B cell (primary cell): Measurements from ENCODE around the gene FASTKD2. TPM values are rescaled to one million over a fixed set of nuclear protein-coding genes. Genes with fewer than 3 reads are reported as not detected.

ENCODE experiments used
- ATAC-seq: fragments of 200-7000 bp; cut with Tn5 transposase; one replicate; pipeline ENCODE4 v1.10.0; 2021; ENCODE audit warnings: low read depth, mild to moderate bottlenecking, moderate number of reproducible peaks, moderate library complexity
- CTCF ChIA-PET: fragments of 350-600 bp; sonication (Branson Sonifier 250); formaldehyde crosslinking; loops from one replicate; lab custom pipeline; 2021; ENCODE audit warnings: antibody characterized with exemption, inconsistent platforms; lab: Charles Lee
- POLR2A ChIA-PET: fragments of 350-600 bp; sonication (Branson Sonifier 250); formaldehyde crosslinking; loops from one replicate; lab custom pipeline; 2021; ENCODE audit warnings: antibody characterized with exemption; lab: Charles Lee
- DNase-seq: peaks from one replicate; pipeline ENCODE4 v3.0.0; 2013
- H2AFZ ChIP-seq: 2 replicates; pipeline ENCODE4 v1.6.1; 2012; ENCODE audit warnings: mild to moderate bottlenecking, low read depth, low read length; ENCODE audit not compliant: insufficient read depth, poor library complexity, severe bottlenecking
- H3K27ac ChIP-seq, 2 donors: 1 replicate in 1 of 2; 2 replicates in 1 of 2; pipeline ENCODE4 v1.5.1; 2012 to 2013; ENCODE audit warnings: low read length in 2 of 2, mild to moderate bottlenecking in 2 of 2, moderate library complexity in 1 of 2
- H3K27me3 ChIP-seq, 4 experiments: fragments of 200-600 bp in 1 of 4; sonication (generic) in 1 of 4; replicated peaks in 1 of 4; 1 replicate in 2 of 4; 2 replicates in 2 of 4; pipeline versions ENCODE4 v1.6.1 to v1.7.0; 2013 to 2016; ENCODE audit warnings: low read length in 3 of 4, mild to moderate bottlenecking in 2 of 4, mixed read lengths in 1 of 4, moderate library complexity in 1 of 4; ENCODE audit not compliant: insufficient read depth in 4 of 4, control insufficient read depth in 3 of 4; ENCODE audit errors: control extremely low read depth in 1 of 4
- H3K36me3 ChIP-seq, 2 experiments: replicated peaks in 1 of 2; 1 replicate in 1 of 2; 2 replicates in 1 of 2; pipeline versions ENCODE4 v1.6.1 to v1.7.1; 2013; ENCODE audit warnings: low read length in 1 of 2; ENCODE audit not compliant: insufficient read depth in 2 of 2, control insufficient read depth in 1 of 2; ENCODE audit errors: control extremely low read depth in 1 of 2, extremely low read depth in 1 of 2
- H3K4me1 ChIP-seq, 2 donors: fragments of 200-600 bp in 1 of 2; sonication (generic) in 1 of 2; 1 replicate in 1 of 2; 2 replicates in 1 of 2; pipeline versions ENCODE4 v1.5.1 to v1.6.1; 2013 to 2017; ENCODE audit warnings: low read length in 2 of 2; ENCODE audit not compliant: control insufficient read depth in 2 of 2, insufficient read depth in 2 of 2
- H3K4me2 ChIP-seq: replicated peaks from 2 replicates; pipeline ENCODE3; 2012; ENCODE audit warnings: mild to moderate bottlenecking, low read depth, low read length; ENCODE audit not compliant: poor library complexity, severe bottlenecking
- H3K4me3 ChIP-seq, 5 experiments: fragments of 200-600 bp in 1 of 5; sonication (generic) in 1 of 5; 1 replicate in 3 of 5; 2 replicates in 2 of 5; pipeline versions ENCODE4 v1.5.1 to v1.7.0; 2011 to 2016; ENCODE audit warnings: low read length in 4 of 5, mild to moderate bottlenecking in 4 of 5, low read depth in 2 of 5, control low read depth in 1 of 5, moderate library complexity in 1 of 5; ENCODE audit not compliant: insufficient read depth in 1 of 5; ENCODE audit errors: control extremely low read depth in 1 of 5, extremely low read depth in 1 of 5
- H3K79me2 ChIP-seq: fragments of 200-600 bp; sonication (generic); one replicate; pipeline ENCODE4 v1.6.0; 2016; ENCODE audit warnings: low read length; ENCODE audit not compliant: control insufficient read depth, insufficient read depth
- H3K9ac ChIP-seq: fragments of 200-600 bp; sonication (generic); 2 replicates; pipeline ENCODE4 v1.6.1; 2017; ENCODE audit warnings: mild to moderate bottlenecking, low read length, moderate library complexity
- H3K9me3 ChIP-seq, 3 donors: one replicate each; pipeline versions ENCODE4 v1.6.1 to v1.7.1; 2013; ENCODE audit warnings: low read length in 2 of 3; ENCODE audit not compliant: control insufficient read depth in 2 of 3, insufficient read depth in 1 of 3; ENCODE audit errors: control extremely low read depth in 1 of 3
- H4K20me1 ChIP-seq: 2 replicates; pipeline ENCODE4 v1.6.0; 2012; ENCODE audit warnings: mild to moderate bottlenecking, low read length; ENCODE audit not compliant: insufficient read depth, control insufficient read depth, poor library complexity, severe bottlenecking
- H3K27ac Mint-ChIP-seq: one replicate; pipeline ENCODE4 v1.8.0; 2021; ENCODE audit warnings: mixed read lengths
- H3K27me3 Mint-ChIP-seq: one replicate; pipeline ENCODE4 v1.8.0; 2021; ENCODE audit warnings: mixed read lengths
- H3K4me1 Mint-ChIP-seq: one replicate; pipeline ENCODE4 v1.8.0; 2021; ENCODE audit warnings: mixed read lengths
- H3K4me3 Mint-ChIP-seq: one replicate; pipeline ENCODE4 v1.8.0; 2021; ENCODE audit warnings: mixed read lengths
- H3K9me3 Mint-ChIP-seq: one replicate; pipeline ENCODE4 v1.8.0; 2022; ENCODE audit warnings: mixed read lengths; ENCODE audit not compliant: insufficient read depth
- EZH2 ChIP-seq: IDR thresholded peaks from 2 replicates; pipeline ENCODE4 v1.6.1; 2012; ENCODE audit warnings: borderline replicate concordance, low read depth, mild to moderate bottlenecking, moderate library complexity, low read length; ENCODE audit not compliant: insufficient read depth, poor library complexity, severe bottlenecking
- WGBS: methylation state at CpG from one replicate; pipeline ENCODE4 v1.1.5; 2013; ENCODE audit warnings: missing lambda C conversion rate; ENCODE audit not compliant: insufficient coverage; 5-methylcytosine and 5-hydroxymethylcytosine counted together
- intact Hi-C: fragments of 100-400 bp; cut with micrococcal nuclease; formaldehyde crosslinking; loops from one replicate; pipeline ENCODE4 v1.10.0; 2022
- polyA plus RNA-seq: library from polyadenylated mRNA; depleted of rRNA; stranded (reverse); fragments of >200 nt; gene quantifications from 2 replicates; pipeline ENCODE4 v1.2.3, GENCODE V29; 2012
- total RNA-seq, 2 donors: library from RNA; stranded (reverse); fragments of 120-200 nt in 1 of 2; gene quantifications; 1 replicate in 1 of 2; 2 replicates in 1 of 2; pipeline versions ENCODE4 v1.2.3 to v1.2.4, GENCODE V29; 2013 to 2022
- TF ChIP-seq, protein P1 (sequence below): fragments of 200-600 bp; IDR thresholded peaks from one replicate; pipeline ENCODE4 v1.8.0; 2022; ENCODE audit warnings: antibody characterized with exemption, mild to moderate bottlenecking

Gene FASTKD2
- total and polyA plus RNA-seq, 2 donors (not counting 1 experiment from before 2014, with no cell fraction given): 16.0 to 20.6 TPM

DNA sequence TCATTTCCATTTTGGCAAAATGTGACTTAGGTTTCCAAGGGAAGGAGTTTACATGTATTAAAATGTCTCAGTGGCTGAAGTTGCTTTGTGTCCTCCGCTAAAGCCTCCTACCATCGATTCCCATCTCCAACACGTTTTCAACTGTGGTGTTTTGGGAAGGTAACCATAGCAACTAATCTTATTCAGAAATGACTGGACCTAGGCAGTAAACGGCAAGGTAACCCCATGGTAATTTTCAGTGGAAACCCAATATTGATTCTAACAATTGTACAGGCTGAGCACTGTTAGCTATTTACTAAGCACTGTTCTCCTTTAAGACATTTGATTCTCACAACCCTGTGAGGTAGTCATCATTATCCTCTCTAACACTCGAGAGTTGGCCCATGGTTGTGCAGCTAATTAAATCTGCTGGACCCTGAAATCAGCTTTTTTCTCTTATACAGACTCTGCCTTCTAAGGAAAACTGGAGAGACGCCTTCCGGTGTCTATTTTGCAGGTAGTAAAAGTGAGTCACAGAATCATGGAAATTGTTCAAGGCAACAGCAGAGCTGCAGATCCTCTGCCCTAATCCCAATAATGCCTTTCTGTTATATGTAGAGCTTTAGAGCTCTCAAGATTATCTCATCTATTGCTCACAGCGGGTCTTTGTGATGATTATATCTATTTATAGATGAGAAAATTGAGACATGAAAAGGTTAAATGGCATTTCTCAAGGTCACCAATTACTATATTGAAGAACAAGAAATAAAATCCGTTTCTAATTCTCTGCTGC, 36.2 kb downstream of the FASTKD2 start:
- H4K20me1 ChIP-seq: no peaks in the 10 kb centered on the region
- H3K9ac ChIP-seq: no peak overlapping the region
- H3K4me1 Mint-ChIP-seq: peaks cover 11% of the 10 kb centered on the region
- H3K79me2 ChIP-seq: no peaks in the 10 kb centered on the region
- no peaks in the 10 kb centered on the region for H3K27me3 ChIP-seq
- no peak overlapping the region for H3K4me3 Mint-ChIP-seq
- no peak overlapping the region for H3K4me2 ChIP-seq
- intact Hi-C loops: loop anchor here (2.0 to 10.0 kb wide), 3 partner anchors 109 to 1239 kb away; no protein-coding TSS in a partner anchor
- no peak overlapping the region for H3K27ac Mint-ChIP-seq
- no peak for ATAC-seq
- H3K36me3 ChIP-seq: peaks cover 0 to under 1% of the 10 kb centered on the region in 2 experiments
- TF ChIP-seq, protein P1, sequence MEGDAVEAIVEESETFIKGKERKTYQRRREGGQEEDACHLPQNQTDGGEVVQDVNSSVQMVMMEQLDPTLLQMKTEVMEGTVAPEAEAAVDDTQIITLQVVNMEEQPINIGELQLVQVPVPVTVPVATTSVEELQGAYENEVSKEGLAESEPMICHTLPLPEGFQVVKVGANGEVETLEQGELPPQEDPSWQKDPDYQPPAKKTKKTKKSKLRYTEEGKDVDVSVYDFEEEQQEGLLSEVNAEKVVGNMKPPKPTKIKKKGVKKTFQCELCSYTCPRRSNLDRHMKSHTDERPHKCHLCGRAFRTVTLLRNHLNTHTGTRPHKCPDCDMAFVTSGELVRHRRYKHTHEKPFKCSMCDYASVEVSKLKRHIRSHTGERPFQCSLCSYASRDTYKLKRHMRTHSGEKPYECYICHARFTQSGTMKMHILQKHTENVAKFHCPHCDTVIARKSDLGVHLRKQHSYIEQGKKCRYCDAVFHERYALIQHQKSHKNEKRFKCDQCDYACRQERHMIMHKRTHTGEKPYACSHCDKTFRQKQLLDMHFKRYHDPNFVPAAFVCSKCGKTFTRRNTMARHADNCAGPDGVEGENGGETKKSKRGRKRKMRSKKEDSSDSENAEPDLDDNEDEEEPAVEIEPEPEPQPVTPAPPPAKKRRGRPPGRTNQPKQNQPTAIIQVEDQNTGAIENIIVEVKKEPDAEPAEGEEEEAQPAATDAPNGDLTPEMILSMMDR: no peak
- no peak for TF ChIP-seq EZH2
- 86% methylated on average over 3 of the region's 9 CpGs for WGBS
- H3K27me3 Mint-ChIP-seq: no peaks in the 10 kb centered on the region
- no peak for DNase-seq
- H3K27ac ChIP-seq: no peak overlapping the region
- no peaks in the 10 kb centered on the region for H3K9me3 Mint-ChIP-seq
- H3K4me1 ChIP-seq: peaks cover 0 to 5% of the 10 kb centered on the region in 2 donors
- no peaks in the 10 kb centered on the region for H3K9me3 ChIP-seq
- CTCF ChIA-PET: interaction anchor here (0.8 to 5.7 kb wide), 18 partner anchors 10 to 1239 kb away, joined by 3 to 44 read pairs (median 4); partner anchors contain the start of gene KLF7
- POLR2A ChIA-PET: no interaction called here
- H2AFZ ChIP-seq: no peak overlapping the region
- H3K4me3 ChIP-seq: no peak overlapping the region
